Type B pancreatic cell (in vitro differentiated cells): Measurements from ENCODE around the gene AMDHD1. TPM values are rescaled to one million over a fixed set of nuclear protein-coding genes. Genes with fewer than 3 reads are reported as not detected.

ENCODE experiments used
- DNase-seq: peaks from one replicate; pipeline ENCODE4 v3.0.0; 2021; ENCODE audit warnings: mixed read lengths; ENCODE audit not compliant: unreplicated experiment; ENCODE audit errors: extremely low spot score
- H3K27ac Mint-ChIP-seq: 2 replicates; pipeline ENCODE4 v1.8.0; 2021; ENCODE audit warnings: mild to moderate bottlenecking, mixed read lengths
- H3K27me3 Mint-ChIP-seq: 2 replicates; pipeline ENCODE4 v1.8.0; 2021; ENCODE audit warnings: mixed read lengths
- H3K36me3 Mint-ChIP-seq: 2 replicates; pipeline ENCODE4 v1.8.0; 2021; ENCODE audit warnings: mixed read lengths
- H3K4me1 Mint-ChIP-seq: one replicate; pipeline ENCODE4 v1.8.0; 2021; ENCODE audit warnings: mixed read lengths; ENCODE audit not compliant: unreplicated experiment
- H3K4me3 Mint-ChIP-seq: 2 replicates; pipeline ENCODE4 v1.8.0; 2021; ENCODE audit warnings: mild to moderate bottlenecking, mixed read lengths
- H3K9me3 Mint-ChIP-seq: 2 replicates; pipeline ENCODE4 v1.8.0; 2021; ENCODE audit warnings: mixed read lengths
- CTCF ChIP-seq: fragments of 200-600 bp; sonication (generic); conservative IDR thresholded peaks from 2 replicates; pipeline ENCODE4 v1.5.0; 2021; ENCODE audit warnings: antibody characterized with exemption, mild to moderate bottlenecking
- total RNA-seq: library from RNA; stranded (reverse); gene quantifications from 2 replicates; pipeline ENCODE4 v1.2.1, GENCODE V29; 2021; ENCODE audit warnings: low replicate concordance

Gene AMDHD1
- total RNA-seq, 1 donor from 2014 or later, result 1.0 TPM

DNA sequence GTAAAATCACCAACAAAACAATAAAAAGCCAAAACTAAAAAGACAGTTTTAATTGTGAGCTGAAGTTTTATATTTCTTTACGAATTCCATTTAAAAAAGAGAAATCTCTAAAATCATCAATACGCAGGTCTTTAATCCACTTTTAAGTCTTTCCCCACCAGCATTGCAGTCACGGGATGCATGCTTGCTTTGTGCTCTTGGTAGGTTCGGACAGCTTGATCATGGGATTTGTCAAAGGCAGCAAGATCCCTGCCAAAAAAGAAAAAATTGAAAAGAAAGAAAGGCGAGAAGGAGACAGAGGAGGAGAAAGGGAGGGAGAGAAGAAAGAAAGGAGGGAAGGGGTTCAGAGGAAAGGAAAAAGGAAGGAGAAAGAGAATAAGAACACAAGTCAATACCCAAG lies 57.7 kb downstream of the AMDHD1 start:
- Mint-ChIP-seq H3K4me3 (no peak overlapping the region), H3K4me1 (no peaks in the 10 kb centered on the region), H3K9me3 (no peaks in the 10 kb centered on the region), H3K36me3 (peaks cover 19% of the 10 kb centered on the region), H3K27ac (no peak overlapping the region), H3K27me3 (no peaks in the 10 kb centered on the region)
- no peak for TF ChIP-seq CTCF
- DNase-seq, result no peak

- peaks cover 18% of the 10 kb centered on the region for H3K36me3 Mint-ChIP-seq
- no peaks in the 10 kb centered on the region for H3K27me3 Mint-ChIP-seq
- H3K27ac Mint-ChIP-seq, result no peak overlapping the region
- H3K4me1 Mint-ChIP-seq, result no peaks in the 10 kb centered on the region
- no peak overlapping the region for H3K4me3 Mint-ChIP-seq
- TF ChIP-seq CTCF, result no peak
- no peaks in the 10 kb centered on the region for H3K9me3 Mint-ChIP-seq
- no peak for DNase-seq
Measured at GRCh38 chr12:96006727-96007126, 63.6 kb downstream of the AMDHD1 start.

DNA sequence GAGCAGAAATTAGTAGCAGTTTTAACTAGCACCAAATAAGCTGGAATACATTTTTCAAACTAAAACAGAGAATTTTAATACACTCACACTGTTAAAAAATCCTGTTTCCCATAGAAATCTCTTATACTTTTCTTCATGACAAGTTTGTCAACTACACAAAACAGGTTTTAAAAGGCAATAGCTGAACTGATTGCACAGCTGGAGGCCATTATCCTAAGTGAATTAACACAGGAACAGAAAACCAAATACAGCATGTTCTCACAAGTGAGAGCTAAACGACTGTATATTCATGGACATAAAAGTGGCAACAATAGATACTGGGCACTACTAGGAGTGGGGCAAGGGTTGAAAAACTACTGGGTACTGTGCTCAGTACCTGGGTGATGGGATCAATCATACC lies 64.6 kb downstream of the AMDHD1 start:
- DNase-seq, result no peak
- Mint-ChIP-seq H3K27ac (no peak overlapping the region), H3K4me3 (no peak overlapping the region), H3K36me3 (peaks cover 22% of the 10 kb centered on the region), H3K9me3 (no peaks in the 10 kb centered on the region), H3K27me3 (no peaks in the 10 kb centered on the region), H3K4me1 (no peaks in the 10 kb centered on the region)
- TF ChIP-seq CTCF, result no peak

- H3K27me3 Mint-ChIP-seq, result no peaks in the 10 kb centered on the region
- TF ChIP-seq CTCF, result no peak
- H3K4me1 Mint-ChIP-seq, result no peaks in the 10 kb centered on the region
- no peak for DNase-seq
- H3K36me3 Mint-ChIP-seq, result peaks cover 27% of the 10 kb centered on the region
- H3K9me3 Mint-ChIP-seq, result no peaks in the 10 kb centered on the region
- no peak overlapping the region for H3K4me3 Mint-ChIP-seq
- H3K27ac Mint-ChIP-seq, result no peak overlapping the region
Measured at GRCh38 chr12:96014943-96015599, 71.9 kb downstream of the AMDHD1 start.

GRCh38 chr12:96015672-96016071 lies 72.5 kb downstream of the AMDHD1 start:
- no peak overlapping the region for H3K27ac Mint-ChIP-seq
- no peak for DNase-seq
- peak; percentile 64 for TF ChIP-seq CTCF
- no peaks in the 10 kb centered on the region for H3K27me3 Mint-ChIP-seq
- no peak overlapping the region for H3K4me3 Mint-ChIP-seq
- no peaks in the 10 kb centered on the region for H3K9me3 Mint-ChIP-seq
- H3K4me1 Mint-ChIP-seq, result no peaks in the 10 kb centered on the region
- peaks cover 22% of the 10 kb centered on the region for H3K36me3 Mint-ChIP-seq

Other genes with a start within 250 kb of the AMDHD1 start
- gene NTN4, start 152.6 kb upstream of the AMDHD1 start, total RNA-seq, result 21.2 and 23.5 TPM in 2 replicates
- gene SNRPF, start 84.4 kb upstream of the AMDHD1 start, total RNA-seq, result 31.9 and 42.9 TPM in 2 replicates
- 0.29 TPM in 1 of 2 replicates, not detected in the other for gene CCDC38, start 717 bp upstream of the AMDHD1 start, total RNA-seq
- gene HAL, start 53.0 kb downstream of the AMDHD1 start, total RNA-seq, result 2.1 and 3.8 TPM in 2 replicates
- gene LTA4H, start 92.3 kb downstream of the AMDHD1 start, total RNA-seq, result 68.1 and 117 TPM in 2 replicates